ENCODE data around the gene PFN3.
A peak's percentile ranks its signal among the peaks of the same experiment; 100 is the strongest.
"Not testable (repeated sequence)": the region's sequence is repeated elsewhere in the genome, so short reads cannot be mapped to it uniquely, and the experiment has no call there.

Gene PFN3

DNA sequence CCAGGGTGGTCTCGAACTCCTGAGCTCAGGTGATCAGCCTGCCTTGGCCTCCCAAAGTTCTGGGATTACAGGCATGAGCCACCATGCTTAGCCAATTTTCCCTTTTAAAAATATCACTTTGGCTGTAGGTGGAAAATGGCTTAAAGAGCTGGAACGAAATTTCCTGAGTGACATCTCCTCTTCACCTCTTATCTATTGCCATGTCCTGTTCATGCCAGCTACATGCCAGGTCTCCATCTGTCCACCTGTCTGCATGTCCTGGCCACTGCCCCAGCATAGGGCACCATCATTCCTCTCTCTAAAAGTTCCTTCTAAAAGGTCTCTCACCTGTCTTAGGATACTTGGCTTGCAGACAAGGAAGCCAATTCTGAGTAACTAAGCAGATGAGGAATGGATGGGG, 23.2 kb upstream of the PFN3 start:
- no peak for DNase-seq

DNA sequence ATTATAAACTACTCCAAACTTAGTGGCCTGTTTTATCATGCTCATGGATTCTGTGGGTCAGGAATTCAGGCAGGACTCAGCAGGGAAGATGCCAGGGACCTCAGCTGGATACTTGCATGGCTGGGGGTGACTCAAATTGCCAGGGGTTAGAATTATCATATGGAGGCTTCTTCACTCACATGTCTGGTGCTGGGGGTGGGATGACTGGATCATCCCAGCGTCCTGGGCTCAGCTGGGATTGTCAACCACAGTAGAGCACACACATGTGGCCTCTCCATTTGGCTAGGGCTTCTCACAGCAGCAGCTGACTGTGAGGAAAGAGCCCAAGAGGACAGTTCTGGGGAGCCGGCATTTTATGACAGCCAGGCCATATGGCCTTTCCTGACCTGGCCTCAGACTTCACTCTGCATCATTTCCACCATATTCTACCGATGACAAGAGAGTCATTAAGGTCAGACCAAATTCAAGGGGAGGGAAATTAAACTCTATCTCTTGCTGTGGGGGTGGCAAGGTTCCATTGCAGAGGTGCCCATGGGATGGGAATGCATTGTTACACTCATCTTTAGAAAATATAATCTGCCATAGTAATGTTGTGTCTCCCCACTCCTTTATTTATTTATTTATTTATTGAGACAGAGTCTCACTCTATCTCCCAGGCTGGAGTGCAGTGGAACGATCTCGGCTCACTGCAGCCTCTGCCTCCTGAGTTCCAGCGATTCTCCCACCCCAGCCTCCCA, 20.8 kb upstream of the PFN3 start:
- DNase-seq = no peak

- DNase-seq = not testable (repeated sequence)
Measured at GRCh38 chr5:177420472-177420871, 20.0 kb upstream of the PFN3 start.

DNA sequence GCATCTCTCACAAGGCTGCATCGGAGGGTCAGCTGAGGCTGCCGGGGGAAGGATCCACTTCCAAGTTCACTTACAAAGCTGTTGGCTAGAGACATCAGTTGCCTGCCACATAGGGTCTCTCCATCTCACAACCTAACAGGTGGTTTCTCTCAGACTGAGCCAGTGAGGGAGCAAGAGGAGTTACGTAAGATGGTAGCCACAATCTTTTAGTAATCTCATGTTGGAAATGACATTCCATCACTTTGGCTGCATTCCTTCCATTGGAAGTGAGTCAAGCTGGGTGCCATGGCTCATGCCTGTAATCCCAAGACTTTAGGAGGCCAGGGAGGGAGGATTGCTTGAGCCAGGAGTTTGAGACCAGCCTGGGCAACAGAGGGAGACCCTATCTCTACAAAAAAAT, 18.6 kb upstream of the PFN3 start:
- DNase-seq = no peak

DNA sequence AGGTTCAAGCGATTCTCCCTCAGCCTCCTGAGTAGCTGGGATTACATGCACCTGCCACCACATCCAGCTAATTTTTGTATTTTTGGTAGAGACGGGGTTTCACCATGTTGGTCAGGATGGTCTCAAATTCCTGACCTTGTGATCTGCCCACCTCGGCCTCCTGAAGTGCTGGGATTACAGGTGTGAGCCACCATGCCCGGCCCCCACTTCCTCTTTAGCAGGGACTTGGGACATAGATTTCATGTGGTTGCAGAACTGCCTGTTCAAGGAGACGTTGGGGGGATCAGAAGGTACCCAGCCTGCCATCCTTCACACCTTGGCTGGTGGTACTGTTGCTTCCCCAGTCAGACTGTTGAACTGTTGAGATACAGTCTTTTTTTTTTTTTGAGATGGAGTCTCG, 16.6 kb upstream of the PFN3 start:
- DNase-seq = not testable (repeated sequence)

- DNase-seq = no peak
Measured at GRCh38 chr5:177414481-177414880, 14.0 kb upstream of the PFN3 start.

GRCh38 chr5:177412603-177413233, 12.3 kb upstream of the PFN3 start:
- no peak for DNase-seq

DNA sequence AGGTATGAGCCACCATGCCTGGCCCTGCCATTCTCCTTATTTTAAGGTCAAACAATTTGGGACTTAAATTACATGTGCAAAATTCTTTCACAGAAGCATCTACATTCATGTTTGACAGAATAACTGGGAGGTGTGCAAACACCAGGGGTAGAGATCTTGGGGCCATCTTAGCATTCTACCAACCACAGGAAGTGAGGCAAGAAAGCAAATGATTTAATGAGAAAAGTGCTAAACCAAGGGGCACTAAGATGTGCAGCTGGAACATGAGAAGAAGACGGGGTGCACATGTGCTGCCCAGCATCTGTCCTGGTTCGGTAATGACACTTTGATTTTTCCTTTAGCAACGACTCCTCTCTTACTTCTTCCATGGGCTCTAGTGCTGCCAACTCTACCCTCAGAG, 10.1 kb upstream of the PFN3 start:
- DNase-seq = no peak

GRCh38 chr5:177409043-177409801, 8.8 kb upstream of the PFN3 start, which contains the start of gene F12:
F12 (minus strand) TSS chr5:177409564; CDS start chr5:177409527, 37 bp downstream.
- no peak for DNase-seq

DNA sequence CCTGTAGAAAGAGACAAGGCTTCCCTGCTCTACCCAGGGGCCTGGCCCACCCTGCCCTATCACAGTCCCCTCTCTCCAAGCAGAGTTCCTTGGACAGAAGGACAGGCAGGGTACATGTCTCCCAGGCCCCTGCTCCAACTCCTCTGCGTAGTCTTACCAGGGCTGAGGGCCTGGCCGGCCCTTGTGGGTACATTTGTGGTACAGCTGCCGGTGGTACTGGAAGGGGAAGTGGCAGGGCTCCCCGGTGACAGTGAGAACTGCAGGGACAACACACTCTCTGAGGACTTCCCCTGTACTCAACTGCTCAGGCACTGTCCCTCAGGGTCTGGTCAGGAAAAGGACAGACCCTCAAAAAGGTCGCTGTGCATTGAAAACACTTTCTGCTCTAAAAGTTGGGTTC, 5.3 kb upstream of the PFN3 start:
- DNase-seq = no peak

DNA sequence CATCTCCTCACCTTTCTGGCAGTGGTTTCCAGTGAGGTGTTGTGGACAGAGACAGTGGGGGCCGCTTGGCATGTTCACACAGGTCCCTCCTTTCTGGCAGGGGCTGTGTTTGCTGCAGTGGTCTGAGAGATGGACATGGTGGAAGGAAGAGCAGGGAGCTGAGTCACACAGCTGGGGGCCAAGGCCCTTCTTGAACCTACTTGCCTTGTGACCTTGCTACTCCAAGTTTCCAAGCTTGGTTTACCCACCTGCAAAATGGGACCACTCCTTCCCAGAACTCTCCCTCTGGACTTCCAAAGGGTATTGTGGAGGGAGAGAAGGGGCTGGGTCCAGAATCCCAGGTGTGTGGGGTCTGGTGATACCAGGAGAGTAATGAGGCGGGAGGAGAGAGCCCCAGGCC, 4.9 kb upstream of the PFN3 start:
- DNase-seq = no peak

DNA sequence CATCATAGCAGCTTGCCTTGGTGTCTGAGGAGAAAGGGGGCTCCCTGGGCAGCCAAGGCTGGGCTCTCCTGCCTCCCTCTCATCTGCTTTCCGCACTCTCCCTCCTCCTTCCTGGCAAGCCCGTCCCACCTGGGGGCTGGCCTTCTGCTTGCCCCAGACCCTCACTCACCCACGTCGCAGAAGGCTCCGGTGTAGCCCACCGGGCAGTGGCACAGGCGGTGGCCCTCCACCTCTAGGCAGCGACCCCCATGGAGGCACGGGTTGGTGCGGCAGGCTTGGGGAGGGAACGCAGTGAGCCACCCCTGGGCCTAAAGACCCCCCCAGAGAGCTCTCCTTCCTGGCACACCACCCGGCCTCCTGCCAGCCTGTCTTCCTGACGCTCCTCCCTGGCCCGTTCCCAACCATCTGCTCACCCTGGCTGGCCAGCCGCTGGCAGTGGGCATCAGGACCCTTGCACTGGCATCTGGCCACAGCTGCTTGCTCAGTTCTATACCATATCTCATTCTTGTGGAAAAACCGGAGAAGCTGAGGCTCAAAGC, 4.2 kb upstream of the PFN3 start:
- DNase-seq = no peak

DNA sequence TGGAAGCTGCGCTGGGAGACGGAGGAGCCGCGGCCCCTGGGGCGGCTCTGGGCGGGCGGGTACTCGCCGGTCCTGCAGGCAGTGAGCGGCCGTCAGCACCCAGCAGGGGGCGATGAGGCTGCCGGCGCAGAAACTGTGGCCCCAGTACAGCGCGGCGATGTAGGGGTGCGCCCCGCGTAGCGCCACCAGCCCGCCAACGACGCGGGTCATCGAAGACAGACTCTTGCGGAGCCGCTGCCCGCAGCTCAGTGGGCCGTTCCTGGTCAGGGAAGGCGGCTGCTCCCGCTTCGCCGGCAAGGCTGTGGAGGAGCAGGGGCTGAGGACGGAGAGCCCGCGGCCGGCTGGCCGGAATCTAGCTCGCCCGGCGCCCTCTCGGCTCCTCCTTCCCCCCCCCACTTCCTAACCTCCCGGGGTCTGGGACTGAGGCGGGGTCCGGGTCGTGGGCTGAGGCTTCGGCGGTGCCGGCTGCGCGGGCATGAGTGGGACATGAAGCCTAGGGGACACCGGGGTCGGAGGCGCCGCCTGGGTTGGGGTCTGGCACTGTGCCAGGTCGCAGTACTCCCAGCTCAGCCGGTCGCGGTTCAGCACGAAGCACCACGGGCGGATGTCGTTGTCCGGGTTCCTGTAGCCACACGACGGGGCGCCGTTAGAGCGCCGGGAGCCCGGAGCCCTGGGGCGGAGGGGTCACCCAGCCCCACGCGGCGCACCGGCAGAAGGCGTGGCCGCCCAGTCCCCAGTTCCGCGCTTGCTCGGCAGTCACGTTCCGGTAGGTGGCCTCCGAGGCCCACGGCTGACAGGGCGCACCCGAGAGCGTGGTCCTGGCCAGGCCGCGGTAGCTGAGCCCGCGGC, 3.6 kb upstream of the PFN3 start:
- peak; percentile 71 for DNase-seq

DNA sequence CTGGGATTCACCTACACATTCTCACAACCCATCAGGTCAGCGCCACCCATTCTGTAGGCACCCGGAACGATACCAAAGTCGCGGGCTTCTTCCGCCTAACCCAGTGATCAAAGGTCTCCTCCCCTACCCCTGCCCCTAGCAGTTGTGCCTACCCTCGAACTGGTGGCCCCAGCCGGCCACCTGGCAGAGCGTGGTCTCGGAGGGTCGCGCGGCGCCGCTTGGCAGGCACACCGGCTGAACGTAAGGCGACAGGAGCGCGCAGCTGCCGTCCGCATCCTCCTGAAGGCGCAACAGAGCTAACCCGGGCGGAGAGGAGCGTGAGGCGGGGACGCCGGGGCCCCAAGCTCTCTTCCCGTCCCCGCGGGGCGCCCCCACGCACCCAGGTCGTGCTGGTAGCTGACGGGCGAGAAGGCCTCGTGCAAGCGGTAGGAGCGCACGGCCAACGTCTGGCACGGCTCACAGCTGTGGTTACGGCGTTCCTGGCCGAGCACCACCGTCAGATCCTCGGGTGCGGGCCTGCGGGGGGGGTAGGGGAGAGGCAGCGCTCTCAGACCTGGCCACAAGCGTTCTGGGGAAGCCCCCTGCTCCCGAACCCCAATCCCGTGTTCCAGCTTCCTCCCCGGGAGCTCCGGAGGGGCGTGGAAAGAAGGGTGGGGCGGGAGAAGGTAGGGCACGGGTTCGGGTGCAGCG, 2.8 kb upstream of the PFN3 start:
- no peak for DNase-seq

GRCh38 chr5:177402271-177403043, 2.0 kb upstream of the PFN3 start:
- peak; percentile 78 for DNase-seq

- no peak for DNase-seq
Measured at GRCh38 chr5:177397875-177398390, 2.5 kb downstream of the PFN3 start.

DNA sequence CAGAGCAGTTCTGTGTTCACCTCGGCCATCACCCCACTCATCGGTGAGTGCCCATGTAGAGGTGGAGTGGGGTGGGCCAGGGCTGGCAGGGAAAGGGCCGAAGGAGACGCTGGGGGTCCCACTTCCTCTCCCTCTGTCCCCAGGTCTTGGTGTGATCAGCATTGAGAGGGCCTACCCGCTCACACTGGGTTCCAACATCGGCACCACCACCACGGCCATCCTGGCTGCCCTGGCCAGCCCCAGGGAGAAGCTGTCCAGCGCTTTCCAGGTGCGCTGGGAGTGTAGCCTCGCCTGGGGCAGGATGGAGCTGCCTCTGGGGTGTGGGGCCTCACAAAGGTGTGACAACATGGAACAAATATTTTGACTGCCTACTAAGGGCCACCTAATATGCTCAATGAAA, 3.7 kb downstream of the PFN3 start:
- no peak for DNase-seq

- DNase-seq = no peak
Measured at GRCh38 chr5:177396078-177396477, 4.4 kb downstream of the PFN3 start.

DNA sequence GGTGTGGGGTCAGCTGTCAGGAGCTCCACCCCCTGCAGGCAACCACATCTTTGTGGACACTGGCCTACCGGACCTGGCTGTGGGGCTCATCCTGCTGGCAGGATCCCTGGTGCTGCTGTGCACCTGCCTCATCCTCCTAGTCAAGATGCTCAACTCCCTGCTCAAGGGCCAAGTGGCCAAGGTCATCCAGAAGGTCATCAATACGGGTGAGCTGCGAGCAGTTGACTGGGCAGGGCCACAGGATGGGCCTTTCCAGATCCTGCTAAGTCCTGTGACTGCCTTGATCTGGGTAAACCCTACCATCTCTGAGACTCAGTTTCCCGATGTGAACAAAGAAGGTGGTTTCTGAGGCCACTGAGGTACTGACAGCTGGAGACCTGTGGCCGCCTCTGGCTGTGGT, 6.5 kb downstream of the PFN3 start:
- DNase-seq = no peak

DNA sequence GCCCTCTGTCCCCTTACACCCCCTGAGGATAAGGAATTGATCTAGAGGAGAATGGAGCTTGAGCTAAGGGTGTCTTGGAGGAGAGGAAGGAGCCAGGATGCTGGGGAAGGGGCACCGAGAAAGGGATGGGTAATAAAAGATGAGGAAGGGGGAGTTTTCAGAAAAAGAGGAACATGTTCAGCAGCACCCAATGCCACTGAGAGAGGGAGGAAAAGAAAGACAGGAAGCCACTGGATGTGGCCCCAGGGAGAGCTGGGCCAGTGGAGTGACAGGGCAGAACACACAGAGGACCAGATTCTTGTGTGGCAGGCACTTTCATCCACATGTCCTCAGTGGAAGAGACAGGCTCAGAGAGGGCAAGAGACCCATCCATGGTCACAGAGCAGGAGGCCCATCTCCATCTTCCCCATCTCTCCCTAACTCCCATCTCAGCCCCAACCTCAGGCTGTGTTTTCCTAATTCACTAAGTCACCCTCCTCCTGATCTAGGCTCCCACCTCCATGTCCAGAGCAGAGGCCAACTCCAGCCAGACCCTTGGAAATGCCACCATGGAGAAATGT, 7.2 kb downstream of the PFN3 start:
- DNase-seq = no peak

GRCh38 chr5:177392765-177393164, 7.7 kb downstream of the PFN3 start:
- no peak for DNase-seq

All from NCI-H774 (cell line).